ENCODE measurements around the gene IQCH. TPM values are rescaled to one million over a fixed set of nuclear protein-coding genes. Genes with fewer than 3 reads are reported as not detected.

IQCH gene
- total RNA-seq: 1 to 10 TPM in 1 of 3 donors, under 1 TPM in 2; 0.78 to 1.4 (median 0.86) TPM
- 1.5 TPM for total RNA-seq (2013)

GRCh38 chr15:67254238-67255175, at the start of gene IQCH, which contains the start of gene AAGAB:
IQCH (plus strand) TSS chr15:67254786; CDS start chr15:67254897, 111 bp downstream.
AAGAB (minus strand) TSS chr15:67254661; CDS start chr15:67254631, 30 bp downstream.
- peak; percentile 92 to 99 (median 95) for ATAC-seq
- H3K36me3 Mint-ChIP-seq: no peaks in the 10 kb centered on the region

GRCh38 chr15:67207555-67208207, 46.9 kb upstream of the IQCH start:
- no peaks in the 10 kb centered on the region for H3K4me1 ChIP-seq (ENCODE audit: control insufficient read depth, insufficient read depth, low read length)
- WGBS (ENCODE audit: insufficient coverage): 100% methylated on average over 2 of the region's 3 CpGs
- H3K27ac ChIP-seq (ENCODE audit: low read length): no peak overlapping the region
- Mint-ChIP-seq H3K27ac (no peak overlapping the region), H3K9me3 (no peaks in the 10 kb centered on the region), H3K36me3 (peaks cover 26% of the 10 kb centered on the region), H3K4me1 (peaks cover 6% of the 10 kb centered on the region in 2 donors), H3K27me3 (ENCODE audit: low read depth in 2 of 2) (no peaks in the 10 kb centered on the region), H3K4me3 (no peak overlapping the region)
- ATAC-seq (no peak), DNase-seq (no peak)
- peaks cover 49% of the 10 kb centered on the region for H3K36me3 ChIP-seq (ENCODE audit: control insufficient read depth, insufficient read depth, low read length)
- no peak for TF ChIP-seq CTCF (IDR thresholded peaks at IDR 0.05)
- H3K9me3 ChIP-seq (ENCODE audit: control insufficient read depth, insufficient read depth, low read length): no peaks in the 10 kb centered on the region
- H3K27me3 ChIP-seq (ENCODE audit: control insufficient read depth, insufficient read depth, low read length): no peaks in the 10 kb centered on the region
- H3K4me3 ChIP-seq (ENCODE audit: low read length): no peak overlapping the region
- intact Hi-C loops (cut with micrococcal nuclease): no loop called here

More at GRCh38 chr15:67254238-67255175, at the start of gene IQCH, which contains the start of gene AAGAB:
- TF ChIP-seq CTCF (IDR thresholded peaks at IDR 0.05): no peak
- H3K27me3 Mint-ChIP-seq (ENCODE audit: low read depth in 2 of 2): peaks cover 3 to 10% of the 10 kb centered on the region in 2 donors
- Histone ChIP-seq H3K36me3 (ENCODE audit: control insufficient read depth, insufficient read depth, low read length) (no peaks in the 10 kb centered on the region), H3K4me1 (ENCODE audit: control insufficient read depth, insufficient read depth, low read length) (peaks cover 15% of the 10 kb centered on the region), H3K9me3 (ENCODE audit: control insufficient read depth, insufficient read depth, low read length) (no peaks in the 10 kb centered on the region), H3K27ac (ENCODE audit: low read length) (peak within 1 kb of the TSS; percentile 87), H3K27me3 (ENCODE audit: control insufficient read depth, insufficient read depth, low read length) (no peaks in the 10 kb centered on the region), H3K4me3 (ENCODE audit: low read length) (peak within 1 kb of the TSS; percentile 89)
- H3K4me1 Mint-ChIP-seq: peaks cover 39 to 41% of the 10 kb centered on the region in 2 donors
- DNase-seq: peak; percentile 96 to 97
- H3K9me3 Mint-ChIP-seq: no peaks in the 10 kb centered on the region
- peak within 1 kb of the TSS; percentile 95 to 98 for H3K27ac Mint-ChIP-seq
- WGBS (ENCODE audit: insufficient coverage): under 1% methylated on average over 76 of the region's 76 CpGs
- intact Hi-C loops (cut with micrococcal nuclease): loop anchor here (2.0 to 10.0 kb wide), 4 partner anchors 167 to 1030 kb away; partner anchors contain the start of genes RNU6-1 and SMAD3
- peak within 1 kb of the TSS; percentile 99 for H3K4me3 Mint-ChIP-seq

GRCh38 chr15:67208396-67208795, 46.2 kb upstream of the IQCH start:
- Mint-ChIP-seq H3K27me3 (ENCODE audit: low read depth in 2 of 2) (no peaks in the 10 kb centered on the region), H3K27ac (no peak overlapping the region), H3K4me3 (no peak overlapping the region), H3K9me3 (no peaks in the 10 kb centered on the region), H3K4me1 (peaks cover 6% of the 10 kb centered on the region in 2 donors), H3K36me3 (peaks cover 22% of the 10 kb centered on the region)
- no peak for DNase-seq
- H3K27me3 ChIP-seq (ENCODE audit: control insufficient read depth, insufficient read depth, low read length): no peaks in the 10 kb centered on the region
- intact Hi-C loops (cut with micrococcal nuclease): no loop called here
- no peak for TF ChIP-seq CTCF (IDR thresholded peaks at IDR 0.05)
- H3K36me3 ChIP-seq (ENCODE audit: control insufficient read depth, insufficient read depth, low read length): peaks cover 48% of the 10 kb centered on the region
- H3K4me1 ChIP-seq (ENCODE audit: control insufficient read depth, insufficient read depth, low read length): no peaks in the 10 kb centered on the region
- no peak overlapping the region for H3K27ac ChIP-seq (ENCODE audit: low read length)
- H3K9me3 ChIP-seq (ENCODE audit: control insufficient read depth, insufficient read depth, low read length): no peaks in the 10 kb centered on the region
- WGBS (ENCODE audit: insufficient coverage): 63% methylated on average over 1 of the region's 2 CpGs
- ATAC-seq: no peak
- no peak overlapping the region for H3K4me3 ChIP-seq (ENCODE audit: low read length)
